Measurements from ENCODE around the gene FARP1. TPM values are rescaled to one million over a fixed set of nuclear protein-coding genes. Genes with fewer than 3 reads are reported as not detected.

FARP1 gene
- polyA plus RNA-seq, 2 donors: 2.2 to 2.3 TPM

DNA sequence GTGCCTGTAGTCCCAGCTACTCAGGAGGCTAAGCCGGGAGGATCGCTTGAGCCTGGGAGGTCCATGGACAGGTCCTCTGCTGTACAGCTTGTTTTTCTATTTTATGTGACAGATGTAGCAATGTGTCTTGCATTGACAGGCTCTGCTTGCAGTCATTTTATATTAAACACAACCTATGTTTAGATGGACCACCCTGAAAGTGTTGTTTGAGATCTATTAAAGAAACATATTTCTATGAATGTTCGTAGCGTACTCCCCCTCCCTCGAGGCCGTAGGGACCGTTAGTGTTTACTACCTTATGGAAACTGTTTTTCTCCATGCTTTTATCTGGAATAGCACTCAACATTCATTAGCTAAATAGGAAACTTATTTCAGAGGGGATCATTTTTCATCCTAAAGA lies 99.1 kb downstream of the FARP1 start:
- Histone ChIP-seq H3K4me3 (ENCODE audit: low read depth in 1 of 2, low read length in 2 of 2) (no peak overlapping the region), H3K9me3 (ENCODE audit: control insufficient read depth in 2 of 2, insufficient read depth in 1 of 2, low read depth in 1 of 2, low read length in 1 of 2) (no peaks in the 10 kb centered on the region), H3K36me3 (ENCODE audit: control insufficient read depth in 2 of 2, insufficient read depth in 2 of 2, low read length in 1 of 2) (no peaks in the 10 kb centered on the region), H3K27me3 (ENCODE audit: control insufficient read depth in 1 of 2, insufficient read depth in 2 of 2, low read length in 2 of 2) (no peaks in the 10 kb centered on the region), H3K4me1 (ENCODE audit: control insufficient read depth in 2 of 2, insufficient read depth in 2 of 2, low read length in 1 of 2) (no peaks in the 10 kb centered on the region), H3K27ac (ENCODE audit: low read depth in 2 of 2, low read length in 1 of 2) (no peak overlapping the region)
- 83 to 91% methylated on average over 7 of the region's 7 CpGs for WGBS, 2 donors

DNA sequence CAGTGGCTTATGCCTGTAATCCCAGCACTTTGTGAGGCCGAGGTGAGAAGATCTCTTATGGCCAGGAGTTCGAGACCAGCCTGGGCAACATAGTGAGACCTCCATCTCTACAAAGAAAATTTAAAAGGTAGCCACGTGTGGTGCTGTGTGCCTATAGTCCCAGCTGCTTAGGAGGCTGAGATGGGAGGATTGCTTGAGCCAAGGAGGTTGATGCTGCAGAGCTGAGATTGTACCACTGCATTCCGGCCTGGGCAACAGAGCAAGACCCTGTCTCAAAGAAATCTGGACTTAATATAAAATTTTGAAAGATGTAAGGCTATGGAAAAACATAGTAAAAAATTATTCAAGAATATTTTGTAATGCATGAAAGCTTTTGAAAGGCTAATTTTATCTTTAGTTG lies 99.5 kb downstream of the FARP1 start:
- Histone ChIP-seq H3K4me3 (ENCODE audit: low read depth in 1 of 2, low read length in 2 of 2) (no peak overlapping the region), H3K9me3 (ENCODE audit: control insufficient read depth in 2 of 2, insufficient read depth in 1 of 2, low read depth in 1 of 2, low read length in 1 of 2) (no peaks in the 10 kb centered on the region), H3K36me3 (ENCODE audit: control insufficient read depth in 2 of 2, insufficient read depth in 2 of 2, low read length in 1 of 2) (no peaks in the 10 kb centered on the region), H3K27me3 (ENCODE audit: control insufficient read depth in 1 of 2, insufficient read depth in 2 of 2, low read length in 2 of 2) (no peaks in the 10 kb centered on the region), H3K27ac (ENCODE audit: low read depth in 2 of 2, low read length in 1 of 2) (no peak overlapping the region), H3K4me1 (ENCODE audit: control insufficient read depth in 2 of 2, insufficient read depth in 2 of 2, low read length in 1 of 2) (no peaks in the 10 kb centered on the region)
- WGBS, 2 donors: 88 to 90% methylated on average over 4 of the region's 4 CpGs

DNA sequence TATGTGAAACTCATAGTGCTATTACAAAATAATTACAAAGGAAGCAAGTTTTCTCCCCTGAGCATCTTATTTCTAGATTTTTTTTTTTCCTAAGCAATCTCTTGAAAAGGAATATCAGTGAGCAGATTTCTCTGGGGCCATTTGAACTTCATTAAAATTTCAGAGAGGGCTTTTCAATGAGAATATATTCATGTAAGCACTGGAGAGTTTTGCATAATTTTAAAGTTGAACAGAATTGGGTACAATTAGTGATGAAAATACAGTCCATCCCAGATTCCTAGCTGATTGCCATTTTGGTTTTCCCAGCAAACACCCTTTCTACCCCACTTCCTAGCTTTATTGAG lies 101.0 kb downstream of the FARP1 start:
- Histone ChIP-seq H3K36me3 (ENCODE audit: control insufficient read depth in 2 of 2, insufficient read depth in 2 of 2, low read length in 1 of 2) (no peaks in the 10 kb centered on the region), H3K4me3 (ENCODE audit: low read depth in 1 of 2, low read length in 2 of 2) (no peak overlapping the region), H3K27ac (ENCODE audit: low read depth in 2 of 2, low read length in 1 of 2) (no peak overlapping the region), H3K4me1 (ENCODE audit: control insufficient read depth in 2 of 2, insufficient read depth in 2 of 2, low read length in 1 of 2) (no peaks in the 10 kb centered on the region), H3K9me3 (ENCODE audit: control insufficient read depth in 2 of 2, insufficient read depth in 1 of 2, low read depth in 1 of 2, low read length in 1 of 2) (no peaks in the 10 kb centered on the region), H3K27me3 (ENCODE audit: control insufficient read depth in 1 of 2, insufficient read depth in 2 of 2, low read length in 2 of 2) (no peaks in the 10 kb centered on the region)

DNA sequence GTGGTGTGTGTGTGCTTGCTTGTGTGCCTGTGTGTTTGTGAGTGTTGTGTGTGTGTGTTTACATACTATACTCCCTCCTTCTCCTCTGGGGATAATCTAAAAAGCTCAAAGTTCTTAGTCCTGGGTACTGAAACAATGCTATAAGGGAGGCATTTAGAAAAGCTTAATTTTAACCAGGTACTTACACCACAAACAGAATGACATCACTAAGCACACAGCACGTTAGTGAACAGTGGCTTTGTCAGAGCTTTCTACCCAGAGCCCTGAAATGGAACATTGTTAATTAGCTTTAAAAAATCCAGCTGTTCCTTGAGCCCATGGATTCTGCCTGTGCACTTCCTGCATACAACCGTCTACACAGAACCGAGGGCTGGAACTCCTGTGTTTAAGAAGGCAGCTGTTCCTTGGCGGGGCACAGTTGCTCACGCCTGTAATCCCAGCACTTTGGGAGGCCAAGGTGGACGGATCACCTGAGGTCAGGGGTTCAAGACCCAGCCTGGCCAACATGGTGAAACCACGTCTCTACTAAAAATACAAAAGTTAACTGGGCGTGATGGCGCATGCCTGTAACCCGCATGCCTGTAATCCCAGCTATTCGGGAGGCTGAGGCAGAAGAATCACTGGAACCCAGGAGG lies 103.8 kb downstream of the FARP1 start:
- 71 to 78% methylated on average over 11 of the region's 11 CpGs for WGBS, 2 donors
- Histone ChIP-seq H3K27me3 (ENCODE audit: control insufficient read depth in 1 of 2, insufficient read depth in 2 of 2, low read length in 2 of 2) (no peaks in the 10 kb centered on the region), H3K4me1 (ENCODE audit: control insufficient read depth in 2 of 2, insufficient read depth in 2 of 2, low read length in 1 of 2) (no peaks in the 10 kb centered on the region)

DNA sequence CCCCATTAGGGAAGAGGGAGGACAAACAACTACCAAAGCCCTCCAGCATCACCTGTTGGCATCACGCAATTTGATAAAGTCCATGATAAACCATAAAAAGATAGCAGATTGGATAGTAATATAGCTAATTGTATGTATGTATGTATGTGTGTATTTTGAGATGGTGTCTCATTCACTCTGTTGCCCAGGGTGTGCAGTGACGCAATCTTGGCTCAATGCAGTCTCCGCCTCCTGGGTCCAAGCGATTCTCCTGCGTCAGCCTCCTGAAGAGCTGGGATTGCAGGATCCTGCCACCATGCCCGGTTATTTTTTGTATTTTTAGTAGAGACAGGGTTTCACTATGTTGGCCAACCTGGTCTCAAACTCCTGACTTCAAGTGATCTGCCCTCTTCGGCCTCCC lies 108.8 kb downstream of the FARP1 start:
- 90 to 96% methylated on average over 7 of the region's 7 CpGs for WGBS, 2 donors
- Histone ChIP-seq H3K27me3 (ENCODE audit: control insufficient read depth in 1 of 2, insufficient read depth in 2 of 2, low read length in 2 of 2) (no peaks in the 10 kb centered on the region), H3K4me3 (ENCODE audit: low read depth in 1 of 2, low read length in 2 of 2) (no peak overlapping the region), H3K36me3 (ENCODE audit: control insufficient read depth in 2 of 2, insufficient read depth in 2 of 2, low read length in 1 of 2) (no peaks in the 10 kb centered on the region), H3K27ac (ENCODE audit: low read depth in 2 of 2, low read length in 1 of 2) (no peak overlapping the region), H3K9me3 (ENCODE audit: control insufficient read depth in 2 of 2, insufficient read depth in 1 of 2, low read depth in 1 of 2, low read length in 1 of 2) (no peaks in the 10 kb centered on the region), H3K4me1 (ENCODE audit: control insufficient read depth in 2 of 2, insufficient read depth in 2 of 2, low read length in 1 of 2) (no peaks in the 10 kb centered on the region)

More for the DNA sequence above, 103.8 kb downstream of the FARP1 start:
- Histone ChIP-seq H3K27ac (ENCODE audit: low read depth in 2 of 2, low read length in 1 of 2) (no peak overlapping the region), H3K4me3 (ENCODE audit: low read depth in 1 of 2, low read length in 2 of 2) (no peak overlapping the region), H3K9me3 (ENCODE audit: control insufficient read depth in 2 of 2, insufficient read depth in 1 of 2, low read depth in 1 of 2, low read length in 1 of 2) (no peaks in the 10 kb centered on the region), H3K36me3 (ENCODE audit: control insufficient read depth in 2 of 2, insufficient read depth in 2 of 2, low read length in 1 of 2) (no peaks in the 10 kb centered on the region)

DNA sequence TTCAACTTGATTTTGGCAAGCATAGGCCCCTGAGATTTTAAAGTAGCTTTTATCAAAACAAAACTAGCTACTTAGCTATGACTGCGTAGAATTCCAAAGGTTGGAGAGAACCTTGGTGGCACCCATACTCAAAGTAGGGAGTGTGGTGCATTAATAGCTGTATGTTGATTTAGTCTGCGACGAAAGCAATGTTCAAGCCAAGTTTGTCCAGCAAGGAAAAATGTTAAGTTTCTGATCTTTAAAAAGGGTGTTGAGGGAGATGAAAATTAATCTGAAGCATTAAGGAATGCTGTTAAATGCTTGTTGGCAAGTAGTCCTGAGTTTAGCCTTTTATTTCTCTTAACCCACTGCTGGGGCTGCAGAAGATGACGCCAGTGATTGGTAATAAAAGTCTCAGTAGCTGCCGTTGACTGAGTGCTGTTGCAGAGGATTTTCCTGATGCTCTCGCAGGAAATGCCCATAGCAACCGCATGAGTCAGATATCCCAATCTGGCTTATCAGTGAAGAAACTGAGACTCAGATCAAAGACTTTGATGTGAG lies 110.1 kb downstream of the FARP1 start:
- Histone ChIP-seq H3K4me1 (ENCODE audit: control insufficient read depth in 2 of 2, insufficient read depth in 2 of 2, low read length in 1 of 2) (no peaks in the 10 kb centered on the region), H3K27me3 (ENCODE audit: control insufficient read depth in 1 of 2, insufficient read depth in 2 of 2, low read length in 2 of 2) (no peaks in the 10 kb centered on the region), H3K4me3 (ENCODE audit: low read depth in 1 of 2, low read length in 2 of 2) (no peak overlapping the region), H3K9me3 (ENCODE audit: control insufficient read depth in 2 of 2, insufficient read depth in 1 of 2, low read depth in 1 of 2, low read length in 1 of 2) (no peaks in the 10 kb centered on the region), H3K36me3 (ENCODE audit: control insufficient read depth in 2 of 2, insufficient read depth in 2 of 2, low read length in 1 of 2) (no peaks in the 10 kb centered on the region), H3K27ac (ENCODE audit: low read depth in 2 of 2, low read length in 1 of 2) (no peak overlapping the region)
- WGBS, 2 donors: 56 to 66% methylated on average over 7 of the region's 7 CpGs

DNA sequence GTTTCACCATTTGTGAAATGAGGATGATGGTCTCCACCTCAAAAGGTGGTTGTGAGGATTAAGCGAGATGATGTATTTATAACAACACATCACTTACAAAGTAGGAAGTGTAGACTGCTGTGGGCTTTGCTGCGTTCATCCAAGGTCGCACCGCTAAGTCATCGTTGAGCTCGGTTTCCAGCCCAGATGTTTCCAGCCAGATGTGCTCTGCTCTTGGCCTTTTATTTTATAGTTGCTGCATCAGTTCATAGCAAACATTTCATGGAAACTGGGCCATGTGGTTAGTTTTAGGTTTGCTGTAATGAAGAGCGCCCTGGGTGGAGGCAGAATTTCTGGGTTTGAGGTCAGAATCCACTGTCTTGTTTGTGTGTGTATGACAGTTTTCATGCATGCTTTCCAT lies 110.6 kb downstream of the FARP1 start:
- 57 to 59% methylated on average over 7 of the region's 7 CpGs for WGBS, 2 donors
- H3K4me3 ChIP-seq (ENCODE audit: low read depth in 1 of 2, low read length in 2 of 2): no peak overlapping the region
- no peaks in the 10 kb centered on the region for H3K4me1 ChIP-seq (ENCODE audit: control insufficient read depth in 2 of 2, insufficient read depth in 2 of 2, low read length in 1 of 2)
- no peaks in the 10 kb centered on the region for H3K27me3 ChIP-seq (ENCODE audit: control insufficient read depth in 1 of 2, insufficient read depth in 2 of 2, low read length in 2 of 2)
- no peak overlapping the region for H3K27ac ChIP-seq (ENCODE audit: low read depth in 2 of 2, low read length in 1 of 2)
- no peaks in the 10 kb centered on the region for H3K36me3 ChIP-seq (ENCODE audit: control insufficient read depth in 2 of 2, insufficient read depth in 2 of 2, low read length in 1 of 2)
- no peaks in the 10 kb centered on the region for H3K9me3 ChIP-seq (ENCODE audit: control insufficient read depth in 2 of 2, insufficient read depth in 1 of 2, low read depth in 1 of 2, low read length in 1 of 2)

DNA sequence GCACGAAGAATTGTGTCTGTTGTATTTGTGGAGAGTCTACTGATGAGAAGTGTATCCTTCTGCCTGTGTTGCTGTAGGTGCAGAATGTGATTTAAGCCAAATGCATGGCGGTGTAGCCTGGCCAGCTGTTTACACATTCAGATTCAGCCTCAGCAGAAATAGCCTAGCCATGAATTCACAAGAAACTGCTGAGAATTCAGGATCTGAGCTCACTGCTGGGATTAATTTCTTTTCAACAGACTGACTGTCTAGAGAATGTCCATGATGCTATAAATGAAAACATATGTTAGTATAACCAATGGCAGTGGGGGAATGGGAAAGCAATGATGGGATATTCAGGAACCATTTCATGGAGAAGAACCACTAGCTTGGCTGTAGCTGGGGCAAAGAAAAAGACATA lies 111.6 kb downstream of the FARP1 start:
- WGBS, 2 donors: 84 to 90% methylated on average over 2 of the region's 2 CpGs
- Histone ChIP-seq H3K27ac (ENCODE audit: low read depth in 2 of 2, low read length in 1 of 2) (no peak overlapping the region), H3K27me3 (ENCODE audit: control insufficient read depth in 1 of 2, insufficient read depth in 2 of 2, low read length in 2 of 2) (no peaks in the 10 kb centered on the region)

DNA sequence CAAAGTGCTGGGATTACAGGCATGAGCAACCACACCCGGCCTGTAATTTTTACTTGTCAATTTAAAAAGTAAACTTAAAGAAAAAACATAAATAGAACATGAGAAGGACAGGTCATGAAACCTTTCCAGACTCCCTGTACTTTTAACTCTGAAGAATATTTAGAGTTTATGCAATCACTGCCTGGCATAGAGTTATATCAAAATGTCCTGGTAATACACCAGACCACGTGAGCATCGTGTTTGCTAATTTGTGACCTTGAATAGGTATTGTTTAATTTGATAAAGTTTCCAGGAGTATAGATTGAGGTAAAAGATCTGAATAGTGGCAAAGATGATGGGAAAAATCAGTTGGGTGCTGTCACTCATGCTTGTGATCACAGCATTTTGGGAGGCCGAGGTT lies 115.3 kb downstream of the FARP1 start:
- no peaks in the 10 kb centered on the region for H3K36me3 ChIP-seq (ENCODE audit: control insufficient read depth in 2 of 2, insufficient read depth in 2 of 2, low read length in 1 of 2)
- no peaks in the 10 kb centered on the region for H3K9me3 ChIP-seq (ENCODE audit: control insufficient read depth in 2 of 2, insufficient read depth in 1 of 2, low read depth in 1 of 2, low read length in 1 of 2)
- H3K4me1 ChIP-seq (ENCODE audit: control insufficient read depth in 2 of 2, insufficient read depth in 2 of 2, low read length in 1 of 2): no peaks in the 10 kb centered on the region
- 83 to 93% methylated on average over 4 of the region's 4 CpGs for WGBS, 2 donors
- H3K27ac ChIP-seq (ENCODE audit: low read depth in 2 of 2, low read length in 1 of 2): no peak overlapping the region
- H3K27me3 ChIP-seq (ENCODE audit: control insufficient read depth in 1 of 2, insufficient read depth in 2 of 2, low read length in 2 of 2): no peaks in the 10 kb centered on the region
- H3K4me3 ChIP-seq (ENCODE audit: low read depth in 1 of 2, low read length in 2 of 2): no peak overlapping the region

More for the DNA sequence above, 111.6 kb downstream of the FARP1 start:
- Histone ChIP-seq H3K4me3 (ENCODE audit: low read depth in 1 of 2, low read length in 2 of 2) (no peak overlapping the region), H3K9me3 (ENCODE audit: control insufficient read depth in 2 of 2, insufficient read depth in 1 of 2, low read depth in 1 of 2, low read length in 1 of 2) (no peaks in the 10 kb centered on the region), H3K4me1 (ENCODE audit: control insufficient read depth in 2 of 2, insufficient read depth in 2 of 2, low read length in 1 of 2) (no peaks in the 10 kb centered on the region), H3K36me3 (ENCODE audit: control insufficient read depth in 2 of 2, insufficient read depth in 2 of 2, low read length in 1 of 2) (no peaks in the 10 kb centered on the region)

DNA sequence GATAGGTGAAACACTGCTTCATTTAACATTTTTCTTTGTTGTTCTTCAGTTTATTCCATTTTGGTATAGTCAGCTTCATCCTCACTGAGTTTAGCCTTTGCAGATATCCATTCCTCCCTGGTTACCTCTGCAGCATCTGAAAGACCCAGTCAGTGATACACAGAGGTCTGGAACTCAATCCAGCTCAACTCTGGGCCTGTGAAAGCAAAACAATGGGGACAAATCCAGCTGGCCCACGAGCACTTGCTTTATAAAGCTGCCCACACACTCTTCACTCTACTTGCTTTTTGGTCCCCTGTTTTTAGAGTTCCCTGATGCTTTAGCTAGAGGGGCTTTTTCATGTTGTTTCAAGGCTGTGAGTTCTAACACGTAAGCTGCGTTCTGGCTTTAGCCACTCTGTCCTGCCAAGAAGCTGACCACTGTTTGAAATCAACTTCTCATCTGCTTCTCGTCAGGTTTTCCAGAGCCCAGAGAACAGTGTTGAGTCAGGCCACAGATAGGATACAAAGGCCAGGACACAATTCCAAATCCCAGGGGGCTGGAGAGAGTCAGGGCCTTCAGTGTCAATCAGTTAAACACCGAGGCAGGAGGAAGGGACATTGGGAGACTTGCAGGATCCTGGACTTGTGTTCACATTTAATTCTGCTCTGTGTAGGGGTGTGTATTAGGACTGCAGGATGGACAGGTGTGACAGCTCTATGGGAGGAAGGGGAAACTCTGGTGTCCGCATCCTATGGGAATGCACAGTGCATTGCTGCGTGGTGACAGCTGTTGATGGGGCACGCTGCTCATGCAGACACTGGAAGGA lies 117.7 kb downstream of the FARP1 start:
- H3K4me1 ChIP-seq (ENCODE audit: control insufficient read depth in 2 of 2, insufficient read depth in 2 of 2, low read length in 1 of 2): no peaks in the 10 kb centered on the region
- no peaks in the 10 kb centered on the region for H3K27me3 ChIP-seq (ENCODE audit: control insufficient read depth in 1 of 2, insufficient read depth in 2 of 2, low read length in 2 of 2)
- no peak overlapping the region for H3K27ac ChIP-seq (ENCODE audit: low read depth in 2 of 2, low read length in 1 of 2)
- no peaks in the 10 kb centered on the region for H3K36me3 ChIP-seq (ENCODE audit: control insufficient read depth in 2 of 2, insufficient read depth in 2 of 2, low read length in 1 of 2)
- no peak overlapping the region for H3K4me3 ChIP-seq (ENCODE audit: low read depth in 1 of 2, low read length in 2 of 2)
- WGBS, 2 donors: 71 to 75% methylated on average over 8 of the region's 8 CpGs
- H3K9me3 ChIP-seq (ENCODE audit: control insufficient read depth in 2 of 2, insufficient read depth in 1 of 2, low read depth in 1 of 2, low read length in 1 of 2): no peaks in the 10 kb centered on the region
